Measurements from ENCODE around the gene CYB561D2. TPM values are rescaled to one million over a fixed set of nuclear protein-coding genes. Genes with fewer than 3 reads are reported as not detected.

CYB561D2 gene
- total and polyA plus RNA-seq, 3 experiments from 2014 or later, result 32.4 to 78.2 (median 37.7) TPM

DNA sequence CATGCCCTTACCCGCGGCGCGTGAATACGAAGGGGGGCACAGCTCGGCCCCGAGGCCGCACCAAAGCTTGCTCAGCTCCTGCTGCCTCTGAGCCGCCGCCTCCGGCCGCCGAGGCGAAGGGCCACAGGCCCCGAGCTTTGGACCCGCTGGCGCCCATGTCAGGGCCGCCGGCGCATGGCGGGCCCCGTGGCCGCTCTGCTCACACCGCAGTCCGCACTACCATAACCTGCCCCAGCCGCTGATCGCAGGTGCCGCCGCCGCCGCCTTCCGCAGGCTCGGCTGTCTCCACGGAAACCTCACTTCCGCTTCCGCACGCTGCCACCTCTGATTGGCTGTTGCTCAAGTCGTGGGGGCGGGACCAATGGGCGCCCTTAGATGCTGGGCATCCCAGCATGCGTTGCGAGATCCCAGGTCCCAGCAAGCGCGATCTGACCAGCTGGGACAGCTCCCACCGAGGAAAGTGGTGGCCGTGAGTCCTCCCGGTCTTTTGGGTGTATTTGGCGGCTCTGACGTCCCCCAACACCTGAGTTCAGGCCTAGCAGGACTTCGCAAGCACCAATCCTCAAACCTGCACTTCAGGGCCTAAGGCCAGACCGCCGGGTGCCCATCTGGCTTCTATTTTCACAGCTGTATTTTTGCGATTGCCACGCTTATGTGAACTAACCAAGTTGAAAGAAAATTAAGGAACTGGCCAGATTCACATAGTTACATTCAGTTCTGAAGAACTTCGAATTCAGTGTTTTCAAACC is 22.5 kb upstream of the CYB561D2 start, which contains the start of gene TUSC2:
TUSC2 (minus strand) TSS at position 281 of the 749 bp plus-strand sequence; CDS start at position 157, 124 bp downstream.
- DNase-seq, result peak; percentile 92 to 96 (median 93)
- no peaks in the 10 kb centered on the region for H3K9me3 Mint-ChIP-seq
- ChIA-PET CTCF (interaction anchor here (0.7 to 2.5 kb wide), 9 partner anchors 9 to 135 kb away, joined by 3 to 19 read pairs (median 4); partner anchors contain the start of genes IFRD2 and RASSF1), POLR2A (interaction anchor here (0.6 to 3.9 kb wide), 11 partner anchors 9 to 1058 kb away, joined by 3 to 57 read pairs (median 6); partner anchors contain the start of genes CYB561D2, HYAL3, IFRD2 and NAA80)
- H3K4me1 ChIP-seq (ENCODE audit: insufficient read depth, low read length), result peaks cover 19% of the 10 kb centered on the region
- peak within 1 kb of the TSS; percentile 70 for H3K4me3 ChIP-seq (ENCODE audit: low read length)
- H3K27ac Mint-ChIP-seq, result peak within 1 kb of the TSS; percentile 77 to 96 (median 94)
- peaks cover 0 to 57% (median 0%) of the 10 kb centered on the region in 3 donors for H3K36me3 Mint-ChIP-seq
- H3K36me3 ChIP-seq (ENCODE audit: insufficient read depth, low read length), result peaks cover 32% of the 10 kb centered on the region
- no peaks in the 10 kb centered on the region for H3K27me3 ChIP-seq (ENCODE audit: insufficient read depth, low read length, poor library complexity, severe bottlenecking)
- H3K4me1 Mint-ChIP-seq, result peaks cover 26 to 47% (median 31%) of the 10 kb centered on the region in 3 donors
- H3K27ac ChIP-seq (ENCODE audit: low read depth, low read length), result peak within 1 kb of the TSS; percentile 71
- peak within 1 kb of the TSS; percentile 82 to 97 (median 91) for H3K4me3 Mint-ChIP-seq
- peaks cover 0 to 1% of the 10 kb centered on the region in 2 donors for H3K27me3 Mint-ChIP-seq
- H3K9me3 ChIP-seq (ENCODE audit: low read length), result no peaks in the 10 kb centered on the region

DNA sequence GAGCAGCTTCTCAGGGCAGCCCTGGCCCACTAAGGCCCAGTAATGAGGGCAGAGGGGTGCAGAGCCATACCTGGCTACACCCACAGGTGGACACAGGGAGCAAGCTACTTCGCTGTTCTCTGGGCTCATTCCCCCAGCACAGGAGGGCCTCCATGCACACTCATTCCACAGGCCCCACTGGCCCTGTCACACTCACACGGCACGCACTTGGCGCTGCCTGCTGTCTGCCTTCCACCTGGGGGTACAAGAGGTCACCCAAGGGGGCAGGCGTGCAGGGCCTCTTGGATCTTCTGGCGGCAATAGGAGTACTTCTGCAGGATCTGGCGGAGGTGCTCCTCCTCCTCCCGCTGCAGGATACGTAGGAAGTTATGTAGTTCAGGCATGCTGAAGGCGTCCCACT is 20.3 kb upstream of the CYB561D2 start:
- Histone ChIP-seq H3K4me1 (ENCODE audit: insufficient read depth, low read length) (peaks cover 41% of the 10 kb centered on the region), H3K4me3 (ENCODE audit: low read length) (no peak overlapping the region), H3K27ac (ENCODE audit: low read depth, low read length) (no peak overlapping the region), H3K27me3 (ENCODE audit: insufficient read depth, low read length, poor library complexity, severe bottlenecking) (no peaks in the 10 kb centered on the region), H3K36me3 (ENCODE audit: insufficient read depth, low read length) (peaks cover 34% of the 10 kb centered on the region), H3K9me3 (ENCODE audit: low read length) (no peaks in the 10 kb centered on the region)
- ChIA-PET CTCF (interaction anchor here (1.3 kb wide), 1 partner anchor 12 kb away, joined by 4 read pairs; no protein-coding TSS in a partner anchor), POLR2A (interaction anchor here (0.5 to 0.7 kb wide), 2 partner anchors 15 to 34 kb away, joined by 3 to 4 read pairs; no protein-coding TSS in a partner anchor)
- Mint-ChIP-seq H3K9me3 (no peaks in the 10 kb centered on the region), H3K4me1 (peaks cover 38 to 54% (median 47%) of the 10 kb centered on the region in 3 donors), H3K27me3 (no peaks in the 10 kb centered on the region), H3K27ac (peak overlapping the region in 3 of 8 donors; percentile 42 to 91 (median 47)), H3K36me3 (peaks cover 0 to 58% (median 2%) of the 10 kb centered on the region in 3 donors), H3K4me3 (peak overlapping the region in 1 of 7 donors; percentile 54)
- no peak for DNase-seq

DNA sequence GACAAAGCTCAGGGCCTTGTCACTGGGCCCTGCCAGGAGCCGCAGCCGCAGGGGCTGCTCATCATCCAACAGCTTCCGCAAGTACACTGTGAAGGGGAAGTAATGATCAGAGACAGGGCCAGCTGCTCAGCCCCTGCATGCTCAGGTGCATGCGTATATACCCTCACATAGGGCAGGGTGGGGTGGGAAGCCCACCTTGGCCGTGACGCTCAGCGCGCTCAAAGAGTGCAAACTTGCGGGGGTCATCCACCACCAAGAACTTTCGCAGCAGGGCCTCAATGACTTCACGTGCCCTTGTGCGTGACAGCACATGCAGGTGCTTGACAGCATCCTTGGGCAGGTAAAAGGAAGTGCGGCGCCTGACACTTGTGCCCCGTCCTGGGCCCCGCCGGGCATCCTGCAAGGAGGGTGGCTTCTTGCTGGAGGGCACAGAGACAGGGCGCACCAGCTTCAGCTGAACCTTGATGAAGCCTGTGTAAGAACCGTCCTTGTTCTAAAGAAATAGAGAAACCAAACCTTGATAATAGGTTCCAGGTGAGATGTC is 19.2 kb upstream of the CYB561D2 start:
- Histone ChIP-seq H3K4me1 (ENCODE audit: insufficient read depth, low read length) (peaks cover 53% of the 10 kb centered on the region), H3K27me3 (ENCODE audit: insufficient read depth, low read length, poor library complexity, severe bottlenecking) (no peaks in the 10 kb centered on the region), H3K27ac (ENCODE audit: low read depth, low read length) (no peak overlapping the region), H3K9me3 (ENCODE audit: low read length) (no peaks in the 10 kb centered on the region), H3K4me3 (ENCODE audit: low read length) (no peak overlapping the region), H3K36me3 (ENCODE audit: insufficient read depth, low read length) (peaks cover 30% of the 10 kb centered on the region)
- ChIA-PET POLR2A (interaction anchor here (0.6 to 0.7 kb wide), 2 partner anchors 10 to 39 kb away, joined by 3 read pairs; partner anchors contain the start of gene IFRD2), CTCF (interaction anchor here (1.2 to 1.8 kb wide), 3 partner anchors 9 to 14 kb away, joined by 3 to 5 read pairs (median 4); partner anchors contain the start of gene HYAL2)
- Mint-ChIP-seq H3K4me1 (peaks cover 45 to 61% (median 58%) of the 10 kb centered on the region in 3 donors), H3K9me3 (no peaks in the 10 kb centered on the region), H3K36me3 (peaks cover 0 to 54% (median 2%) of the 10 kb centered on the region in 3 donors), H3K27ac (peak overlapping the region in 2 of 8 donors; percentile 28 to 33), H3K27me3 (no peaks in the 10 kb centered on the region), H3K4me3 (peak overlapping the region in 1 of 7 donors; percentile 54)
- no peak for DNase-seq

DNA sequence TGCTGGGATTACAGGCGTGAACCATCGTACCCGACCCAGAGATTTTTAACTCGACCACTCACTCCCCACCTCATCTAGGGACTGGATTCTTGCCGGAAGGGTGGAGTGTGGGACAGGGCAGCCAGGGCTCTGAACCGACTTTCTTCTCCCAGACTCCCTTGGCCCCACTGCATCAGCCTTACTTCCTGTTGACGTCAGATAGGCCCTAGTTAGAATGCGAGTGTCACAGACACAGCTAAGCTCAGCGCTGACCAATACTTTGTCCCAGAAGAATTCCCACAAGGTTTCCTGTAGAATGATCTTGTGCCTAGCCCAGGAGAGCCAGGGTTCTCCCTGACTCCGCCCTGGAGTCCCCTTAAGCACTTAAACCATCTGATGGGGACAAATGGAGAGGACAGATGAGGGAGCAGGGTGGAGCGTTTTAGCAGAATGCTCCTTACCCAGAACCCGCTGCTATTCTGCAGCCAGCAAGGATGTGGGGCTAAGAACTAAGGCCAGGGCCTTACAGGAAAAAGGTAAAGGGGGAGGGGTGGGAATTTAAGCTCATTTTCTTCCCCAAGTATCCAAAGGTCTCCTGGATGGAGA is 16.8 kb upstream of the CYB561D2 start:
- H3K36me3 Mint-ChIP-seq, result peaks cover 0 to 64% (median 4%) of the 10 kb centered on the region in 3 donors

DNA sequence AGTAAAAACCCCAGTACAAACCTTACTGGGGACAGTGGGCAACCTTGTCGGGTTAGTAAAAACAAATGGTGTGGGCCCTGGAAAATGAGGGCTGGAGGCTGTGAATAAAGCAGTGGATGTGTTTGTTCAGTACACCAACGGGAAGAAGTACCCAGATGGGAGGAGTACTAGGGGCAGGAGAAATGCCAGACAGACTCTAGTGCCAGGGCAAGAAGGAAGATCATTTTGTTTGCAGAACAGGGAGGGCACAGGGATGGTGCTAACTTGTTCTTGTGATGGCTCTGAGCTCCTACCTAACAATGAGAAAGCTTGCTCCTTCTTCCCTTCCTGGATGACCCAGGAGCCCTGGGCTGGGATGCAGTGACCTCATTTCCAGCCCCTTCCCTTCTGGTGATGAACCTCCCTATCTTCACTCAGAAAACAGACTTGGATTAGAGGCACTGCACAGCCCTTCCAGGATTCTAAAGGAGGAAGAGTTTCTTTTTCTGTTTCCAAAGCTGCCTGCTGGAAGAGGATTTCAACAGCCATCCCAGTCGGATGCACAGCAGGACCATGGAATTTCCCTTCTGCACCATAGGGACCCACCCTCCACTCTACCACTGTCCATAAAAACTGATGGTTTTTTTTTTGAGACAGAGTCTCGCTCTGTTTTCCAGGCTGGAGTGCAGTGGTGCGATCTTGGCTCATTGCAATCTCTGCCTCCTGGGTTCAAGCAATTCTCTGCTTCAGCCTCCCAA is 16.2 kb upstream of the CYB561D2 start:
- peaks cover 0 to under 1% of the 10 kb centered on the region in 2 donors for H3K27me3 Mint-ChIP-seq
- H3K27ac Mint-ChIP-seq, result peak overlapping the region; percentile 83 to 98 (median 94)
- peak overlapping the region; percentile 45 to 93 (median 66) for H3K4me3 Mint-ChIP-seq
- DNase-seq, result no peak
- peaks cover 0 to 64% (median 4%) of the 10 kb centered on the region in 3 donors for H3K36me3 Mint-ChIP-seq
- no peak overlapping the region for H3K4me3 ChIP-seq (ENCODE audit: low read length)
- POLR2A ChIA-PET, result interaction anchor here (1.1 kb wide), 1 partner anchor 16 kb away, joined by 5 read pairs; the partner anchor contains the start of genes CYB561D2 and NPRL2
- peak overlapping the region; percentile 49 for H3K27ac ChIP-seq (ENCODE audit: low read depth, low read length)
- peaks cover 29% of the 10 kb centered on the region for H3K36me3 ChIP-seq (ENCODE audit: insufficient read depth, low read length)
- peaks cover 46 to 64% (median 60%) of the 10 kb centered on the region in 3 donors for H3K4me1 Mint-ChIP-seq
- peaks cover 50% of the 10 kb centered on the region for H3K4me1 ChIP-seq (ENCODE audit: insufficient read depth, low read length)
- H3K27me3 ChIP-seq (ENCODE audit: insufficient read depth, low read length, poor library complexity, severe bottlenecking), result no peaks in the 10 kb centered on the region
- CTCF ChIA-PET, result interaction anchor here (1.0 to 8.5 kb wide), 3 partner anchors 10 to 208 kb away, joined by 3 to 103 read pairs (median 4); partner anchors contain the start of genes CYB561D2, NPRL2 and ZMYND10
- no peaks in the 10 kb centered on the region for H3K9me3 ChIP-seq (ENCODE audit: low read length)
- no peaks in the 10 kb centered on the region for H3K9me3 Mint-ChIP-seq

More for the DNA sequence above, 16.8 kb upstream of the CYB561D2 start:
- Histone ChIP-seq H3K27ac (ENCODE audit: low read depth, low read length) (peak overlapping the region; percentile 49), H3K4me1 (ENCODE audit: insufficient read depth, low read length) (peaks cover 45% of the 10 kb centered on the region), H3K36me3 (ENCODE audit: insufficient read depth, low read length) (peaks cover 30% of the 10 kb centered on the region), H3K27me3 (ENCODE audit: insufficient read depth, low read length, poor library complexity, severe bottlenecking) (no peaks in the 10 kb centered on the region), H3K4me3 (ENCODE audit: low read length) (no peak overlapping the region), H3K9me3 (ENCODE audit: low read length) (no peaks in the 10 kb centered on the region)
- no peaks in the 10 kb centered on the region for H3K9me3 Mint-ChIP-seq
- CTCF ChIA-PET, result interaction anchor here (1.0 to 8.5 kb wide), 4 partner anchors 10 to 208 kb away, joined by 3 to 103 read pairs (median 4); partner anchors contain the start of genes CYB561D2, NPRL2 and ZMYND10
- DNase-seq, result no peak
- H3K4me1 Mint-ChIP-seq, result peaks cover 42 to 59% (median 53%) of the 10 kb centered on the region in 3 donors
- H3K27ac Mint-ChIP-seq, result peak overlapping the region; percentile 83 to 95 (median 94)
- H3K4me3 Mint-ChIP-seq, result peak overlapping the region; percentile 45 to 84 (median 62)
- POLR2A ChIA-PET, result interaction anchor here (0.7 to 1.1 kb wide), 2 partner anchors 17 to 45 kb away, joined by 3 to 5 read pairs; partner anchors contain the start of genes CYB561D2 and NPRL2
- H3K27me3 Mint-ChIP-seq, result no peaks in the 10 kb centered on the region

DNA sequence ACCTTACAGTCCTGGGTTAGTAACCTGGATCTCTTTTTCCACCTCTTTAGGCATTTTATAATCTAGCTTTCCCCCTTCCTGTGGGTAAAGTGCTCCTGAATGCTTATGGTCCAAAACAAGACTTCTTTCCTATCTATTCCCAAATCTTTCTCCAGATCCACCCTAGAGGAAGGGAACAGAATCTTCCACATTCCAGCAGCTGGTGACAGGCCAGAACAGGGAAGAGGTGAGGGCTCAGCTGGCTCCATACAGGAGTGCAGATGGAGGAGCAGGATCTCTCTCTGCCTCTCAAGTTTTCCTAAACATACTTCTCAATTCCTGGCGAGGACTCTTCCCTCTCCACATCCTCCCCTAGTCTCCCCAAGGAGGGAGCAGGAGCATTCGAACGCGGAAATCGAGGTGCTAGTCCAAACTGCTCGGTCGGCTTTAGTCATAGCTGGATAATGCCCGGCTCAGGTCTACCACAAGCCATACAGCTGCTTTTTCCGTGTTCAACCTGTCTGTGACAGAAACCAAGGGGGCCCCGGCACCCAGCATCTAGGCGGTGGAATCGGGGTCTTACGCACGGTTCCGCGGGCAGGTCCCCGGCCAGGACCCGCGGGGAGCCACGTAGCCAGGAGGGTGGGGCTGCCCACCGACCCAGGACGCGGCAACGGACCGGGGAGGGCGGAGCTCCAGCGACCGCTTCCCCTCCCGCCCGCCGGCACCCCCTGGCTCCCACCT is 14.0 kb upstream of the CYB561D2 start:
- Mint-ChIP-seq H3K9me3 (no peaks in the 10 kb centered on the region), H3K4me1 (peaks cover 56 to 78% (median 73%) of the 10 kb centered on the region in 3 donors), H3K27ac (peak overlapping the region; percentile 90 to 99 (median 98)), H3K4me3 (peak overlapping the region; percentile 89 to 97 (median 94)), H3K36me3 (peaks cover 0 to 47% (median 4%) of the 10 kb centered on the region in 3 donors), H3K27me3 (peaks cover 0 to 2% of the 10 kb centered on the region in 2 donors)
- no peaks in the 10 kb centered on the region for H3K9me3 ChIP-seq (ENCODE audit: low read length)
- POLR2A ChIA-PET, result interaction anchor here (0.5 to 3.7 kb wide), 17 partner anchors 9 to 1724 kb away, joined by 3 to 57 read pairs (median 8); partner anchors contain the start of genes C3orf18, CYB561D2, DCAF1 and GNAI2
- H3K4me1 ChIP-seq (ENCODE audit: insufficient read depth, low read length), result peaks cover 68% of the 10 kb centered on the region
- peak overlapping the region; percentile 73 for H3K4me3 ChIP-seq (ENCODE audit: low read length)
- CTCF ChIA-PET, result interaction anchor here (0.9 to 8.5 kb wide), 12 partner anchors 8 to 233 kb away, joined by 3 to 103 read pairs (median 6); partner anchors contain the start of genes CYB561D2, HEMK1, HYAL3 and IFRD2
- peak overlapping the region; percentile 88 for H3K27ac ChIP-seq (ENCODE audit: low read depth, low read length)
- peaks cover 12% of the 10 kb centered on the region for H3K36me3 ChIP-seq (ENCODE audit: insufficient read depth, low read length)
- no peak for DNase-seq
- no peaks in the 10 kb centered on the region for H3K27me3 ChIP-seq (ENCODE audit: insufficient read depth, low read length, poor library complexity, severe bottlenecking)

Measured in CD8-positive, alpha-beta memory T cell (primary cell).